SH-SY5Y (cell line): Measurements from ENCODE around the gene COL1A1.

Experiments
- GATA2 ChIP-seq: IDR thresholded peaks from 2 replicates; pipeline ENCODE4 v1.6.1; 2011; ENCODE audit warnings: mild to moderate bottlenecking, low read depth, low read length
- GATA3 ChIP-seq: IDR thresholded peaks from 2 replicates; pipeline ENCODE4 v1.6.1; 2011; ENCODE audit warnings: low read depth, mild to moderate bottlenecking, low read length, moderate library complexity

The COL1A1 gene

DNA sequence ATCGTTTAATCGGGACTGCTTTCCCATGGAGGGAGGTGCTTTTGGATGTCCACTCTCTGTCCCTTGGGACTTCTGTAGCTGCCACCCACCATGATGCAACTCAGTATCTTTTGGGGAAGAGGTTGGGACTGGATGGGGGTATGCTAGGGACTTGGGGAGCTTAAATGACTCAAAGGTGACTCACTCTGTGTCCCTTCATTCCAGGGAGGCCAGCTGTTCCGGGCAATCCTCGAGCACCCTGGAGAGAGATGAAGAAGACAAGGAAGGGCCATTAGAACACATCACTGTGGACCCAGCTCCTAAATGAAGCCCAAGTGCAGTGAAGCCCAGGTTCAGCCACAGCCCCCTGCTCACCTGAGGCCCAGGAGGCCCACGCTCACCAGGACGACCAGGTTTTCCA lies 4.6 kb downstream of the COL1A1 start:
- TF ChIP-seq GATA3 (no peak), GATA2 (no peak)

DNA sequence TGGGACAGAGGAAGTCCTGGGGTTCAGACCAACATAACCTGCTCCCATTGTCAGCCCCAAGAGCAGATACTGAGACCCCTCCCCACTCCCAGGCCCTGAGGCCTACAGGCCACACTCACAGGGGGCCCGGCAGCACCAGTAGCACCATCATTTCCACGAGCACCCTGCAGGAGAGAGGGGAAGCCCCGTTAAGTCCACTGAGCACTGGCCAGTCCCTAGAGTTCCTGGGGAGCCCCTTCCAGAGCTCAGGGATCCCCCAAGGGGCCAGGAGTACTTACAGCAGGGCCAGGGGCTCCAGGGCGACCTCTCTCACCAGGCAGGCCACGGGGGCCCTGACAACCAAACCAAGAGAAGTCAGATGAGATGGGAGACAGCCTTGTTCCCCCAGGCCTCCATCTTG lies 5.4 kb downstream of the COL1A1 start:
- TF ChIP-seq GATA3 (no peak), GATA2 (no peak)

DNA sequence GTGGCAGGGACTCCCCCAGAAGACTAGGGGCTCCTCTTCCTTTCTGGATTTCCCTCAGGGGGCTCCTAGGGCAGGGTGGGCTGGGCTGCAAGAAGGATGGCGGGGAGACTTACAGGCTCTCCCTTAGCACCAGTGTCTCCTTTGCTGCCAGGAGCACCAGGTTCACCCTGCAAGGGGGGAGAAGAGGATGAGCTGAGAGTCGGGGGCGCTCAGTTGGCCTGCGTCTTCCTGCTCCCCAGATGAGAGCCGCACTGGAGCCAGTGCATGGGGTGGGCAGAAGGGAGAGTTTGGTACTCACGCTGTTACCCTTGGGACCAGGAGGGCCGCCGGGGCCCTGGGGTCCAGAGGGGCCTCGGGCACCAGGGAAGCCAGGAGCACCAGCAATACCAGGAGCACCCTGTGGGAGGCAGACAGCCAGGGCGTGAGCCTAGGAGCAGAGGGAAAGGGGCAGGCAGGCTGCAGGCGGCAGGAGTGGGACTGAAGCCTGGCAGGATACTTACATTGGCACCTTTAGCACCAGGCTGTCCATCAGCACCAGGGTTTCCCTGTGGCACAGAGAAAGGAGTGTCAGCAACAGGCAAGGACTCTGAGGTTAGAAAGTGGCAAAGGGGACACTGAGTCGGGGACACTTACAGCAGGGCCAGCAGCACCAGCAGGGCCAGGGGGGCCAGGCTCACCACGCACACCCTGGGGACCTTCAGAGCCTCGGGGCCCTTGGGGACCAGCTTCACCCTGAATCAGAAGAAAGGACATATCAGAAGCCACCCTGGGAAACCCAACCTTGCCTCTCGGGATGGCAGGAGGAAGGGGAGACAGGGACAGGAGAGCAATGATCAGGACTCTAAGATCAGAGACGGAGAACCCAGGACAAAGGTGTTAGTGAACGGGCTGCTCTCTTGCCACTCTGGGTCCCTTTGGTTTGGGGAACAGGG lies 6.2 kb downstream of the COL1A1 start:
- TF ChIP-seq GATA3 (no peak), GATA2 (no peak)

DNA sequence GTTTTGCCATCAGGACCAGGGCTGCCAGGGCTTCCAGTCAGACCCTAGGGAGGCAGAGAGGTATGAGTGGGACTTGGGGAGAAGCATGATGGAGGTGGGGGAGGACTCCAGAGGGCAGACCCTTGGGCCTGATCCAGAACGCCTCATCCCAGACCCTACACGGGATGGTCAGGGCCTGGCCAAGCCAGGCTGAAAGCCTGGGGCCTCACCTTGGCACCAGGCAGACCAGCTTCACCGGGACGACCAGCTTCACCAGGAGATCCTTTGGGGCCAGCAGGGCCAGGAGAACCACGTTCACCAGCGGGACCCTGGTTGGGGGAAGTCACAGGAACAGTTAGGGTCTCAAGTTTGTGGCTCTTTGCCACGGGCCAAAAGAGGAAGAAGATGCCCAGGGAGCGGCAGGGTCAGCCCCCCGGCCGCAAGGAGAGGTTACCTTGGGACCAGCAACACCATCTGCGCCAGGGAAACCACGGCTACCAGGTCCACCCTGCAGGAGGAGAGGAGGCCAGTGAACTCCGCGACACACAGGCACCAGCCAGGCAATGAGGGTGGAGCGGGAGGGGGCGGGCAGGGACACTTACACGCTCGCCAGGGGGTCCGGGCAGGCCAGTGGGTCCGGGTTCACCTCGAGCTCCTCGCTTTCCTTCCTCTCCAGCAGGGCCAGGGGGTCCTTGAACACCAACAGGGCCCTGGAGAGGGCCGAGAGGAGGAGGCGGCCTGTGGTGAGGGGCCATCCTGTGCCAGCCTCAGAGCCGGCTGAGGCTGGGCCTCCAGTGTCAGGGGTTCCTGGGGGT lies 7.1 kb downstream of the COL1A1 start:
- TF ChIP-seq GATA3 (no peak), GATA2 (no peak)

DNA sequence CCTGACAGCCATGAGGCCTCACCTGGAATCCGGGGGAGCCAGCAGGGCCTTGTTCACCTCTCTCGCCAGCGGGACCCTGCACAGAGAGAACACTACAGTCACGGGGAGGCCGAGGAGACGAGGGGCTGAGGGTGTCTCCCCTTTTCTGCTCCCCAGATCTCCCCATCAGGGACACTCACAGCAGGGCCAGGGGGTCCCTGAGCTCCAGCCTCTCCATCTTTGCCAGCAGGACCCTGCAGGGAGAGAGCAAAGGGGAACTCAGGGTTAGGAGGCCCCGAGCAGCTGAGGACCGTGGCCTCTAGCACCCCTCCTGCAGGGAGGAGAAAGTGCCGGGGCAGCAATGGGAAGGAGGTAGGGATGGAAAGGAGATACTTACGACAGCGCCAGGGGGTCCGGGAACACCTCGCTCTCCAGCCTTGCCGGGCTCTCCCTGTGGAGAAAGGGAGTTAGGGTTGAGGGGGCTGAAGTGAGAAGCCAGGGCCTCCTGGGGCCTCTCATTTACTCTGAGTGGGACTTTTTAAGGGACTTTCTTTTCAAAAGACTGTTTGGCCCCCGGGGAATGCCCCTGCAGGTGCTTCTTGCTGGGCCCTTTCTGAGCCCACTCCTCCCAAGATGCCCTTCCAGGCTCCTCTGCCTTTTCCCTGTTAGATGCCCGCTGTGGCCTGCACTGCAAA lies 8.7 kb downstream of the COL1A1 start:
- no peak for TF ChIP-seq GATA2
- TF ChIP-seq GATA3 = no peak

DNA sequence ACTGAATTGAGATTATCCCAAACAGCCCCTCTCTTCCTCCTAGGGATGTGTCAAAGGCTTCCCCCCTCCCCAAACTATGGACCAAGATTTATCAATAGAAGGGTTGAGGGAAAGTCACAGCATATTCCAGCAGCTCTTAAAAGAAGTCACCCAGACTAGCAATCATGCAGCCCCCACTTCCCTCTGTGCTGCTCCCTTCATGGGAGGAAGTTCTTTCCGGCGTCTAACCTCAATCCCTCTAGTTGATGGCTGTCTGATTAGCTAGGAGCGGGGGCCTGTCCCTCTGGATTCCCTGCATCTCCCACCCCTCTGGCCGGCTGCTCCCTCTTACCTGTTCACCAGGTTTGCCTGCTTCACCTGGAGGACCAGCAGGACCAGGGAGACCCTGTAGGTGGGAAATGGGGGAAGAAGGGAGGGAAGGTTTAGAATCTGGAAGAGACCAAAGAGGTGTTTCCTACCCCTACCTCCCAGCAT lies 9.2 kb downstream of the COL1A1 start:
- no peak for TF ChIP-seq GATA3
- no peak for TF ChIP-seq GATA2

DNA sequence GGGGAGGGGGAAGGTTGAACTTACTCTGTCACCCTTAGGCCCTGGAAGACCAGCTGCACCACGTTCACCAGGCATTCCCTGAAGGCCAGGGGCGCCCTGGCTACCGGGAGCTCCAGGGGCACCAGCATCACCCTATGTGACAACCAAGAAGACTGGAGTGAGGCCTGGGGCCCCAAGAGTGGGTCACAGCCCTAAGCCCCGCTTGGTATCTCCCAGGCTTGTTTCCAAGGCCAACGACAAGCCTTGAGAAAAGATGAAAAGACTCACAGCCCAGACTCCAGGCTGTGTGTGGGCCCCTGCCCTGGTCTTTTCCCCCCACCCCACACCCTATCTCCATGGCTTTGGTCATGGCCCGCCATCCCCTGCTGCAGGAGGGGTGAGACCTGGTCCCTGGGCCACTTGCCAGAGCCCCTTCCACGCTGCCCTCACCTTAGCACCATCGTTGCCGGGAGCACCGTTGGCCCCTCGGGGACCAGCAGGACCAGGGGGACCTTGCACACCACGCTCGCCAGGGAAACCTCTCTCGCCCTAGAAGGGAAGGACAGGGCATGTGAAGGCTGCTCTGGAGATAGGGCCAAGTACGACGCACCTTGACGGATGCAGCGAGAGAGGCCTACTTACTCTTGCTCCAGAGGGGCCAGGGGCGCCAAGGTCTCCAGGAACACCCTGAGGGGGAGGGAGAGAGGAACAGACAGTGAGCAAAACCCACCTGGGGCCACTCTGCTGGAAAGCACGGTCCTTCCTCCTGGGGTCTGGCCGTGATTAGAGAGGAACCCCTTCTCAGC lies 9.9 kb downstream of the COL1A1 start:
- TF ChIP-seq GATA2 = no peak
- TF ChIP-seq GATA3 = no peak

DNA sequence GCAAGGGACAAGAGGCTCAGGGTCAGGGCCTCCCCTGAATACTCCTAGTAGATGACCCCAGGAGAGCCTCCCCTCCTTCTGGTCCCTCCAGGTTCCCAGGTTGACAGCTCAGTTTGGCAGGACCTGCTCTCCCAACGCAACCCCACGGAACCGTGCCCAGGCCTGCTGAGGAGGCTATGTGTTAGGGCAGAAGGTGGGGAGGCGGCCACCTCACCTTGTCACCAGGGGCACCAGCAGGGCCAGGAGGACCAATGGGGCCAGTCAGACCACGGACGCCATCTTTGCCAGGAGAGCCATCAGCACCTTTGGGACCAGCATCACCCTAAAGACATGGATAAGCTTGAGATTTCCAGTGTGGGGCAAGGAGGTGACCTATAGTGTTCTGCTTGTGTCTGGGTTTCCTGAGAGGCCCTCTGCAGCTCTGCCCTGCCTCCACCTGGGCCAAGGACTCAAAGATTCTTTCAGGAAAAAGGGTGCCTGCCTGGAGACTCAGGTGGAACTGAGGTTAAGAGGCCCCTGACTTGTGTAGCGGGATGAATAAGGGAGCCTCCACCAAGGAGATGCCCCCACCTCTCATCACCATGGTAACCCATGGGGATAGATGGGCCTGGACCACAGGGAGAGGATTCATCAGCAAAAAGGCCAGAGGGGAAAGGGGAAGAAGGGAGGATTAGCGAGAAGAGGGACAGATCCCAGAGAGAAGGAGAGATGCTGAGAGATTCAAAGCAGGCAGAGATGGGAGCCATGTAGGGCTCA lies 10.7 kb downstream of the COL1A1 start:
- TF ChIP-seq GATA3 (no peak), GATA2 (no peak)

DNA sequence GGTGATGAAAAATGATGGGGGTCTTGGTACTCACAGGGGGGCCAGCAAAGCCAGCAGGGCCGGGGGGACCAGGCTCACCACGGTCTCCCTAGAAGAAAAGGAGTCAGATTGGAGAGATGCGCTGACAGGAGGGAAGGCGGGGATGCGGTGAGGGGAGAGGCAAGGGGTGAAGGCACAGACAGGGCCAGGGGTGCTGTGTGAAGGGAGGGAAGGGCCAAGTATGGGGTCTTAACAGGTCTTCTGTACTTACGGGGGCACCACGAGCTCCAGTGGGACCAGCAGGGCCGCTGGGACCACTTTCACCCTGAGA lies 11.2 kb downstream of the COL1A1 start:
- TF ChIP-seq GATA2 (no peak), GATA3 (no peak)

DNA sequence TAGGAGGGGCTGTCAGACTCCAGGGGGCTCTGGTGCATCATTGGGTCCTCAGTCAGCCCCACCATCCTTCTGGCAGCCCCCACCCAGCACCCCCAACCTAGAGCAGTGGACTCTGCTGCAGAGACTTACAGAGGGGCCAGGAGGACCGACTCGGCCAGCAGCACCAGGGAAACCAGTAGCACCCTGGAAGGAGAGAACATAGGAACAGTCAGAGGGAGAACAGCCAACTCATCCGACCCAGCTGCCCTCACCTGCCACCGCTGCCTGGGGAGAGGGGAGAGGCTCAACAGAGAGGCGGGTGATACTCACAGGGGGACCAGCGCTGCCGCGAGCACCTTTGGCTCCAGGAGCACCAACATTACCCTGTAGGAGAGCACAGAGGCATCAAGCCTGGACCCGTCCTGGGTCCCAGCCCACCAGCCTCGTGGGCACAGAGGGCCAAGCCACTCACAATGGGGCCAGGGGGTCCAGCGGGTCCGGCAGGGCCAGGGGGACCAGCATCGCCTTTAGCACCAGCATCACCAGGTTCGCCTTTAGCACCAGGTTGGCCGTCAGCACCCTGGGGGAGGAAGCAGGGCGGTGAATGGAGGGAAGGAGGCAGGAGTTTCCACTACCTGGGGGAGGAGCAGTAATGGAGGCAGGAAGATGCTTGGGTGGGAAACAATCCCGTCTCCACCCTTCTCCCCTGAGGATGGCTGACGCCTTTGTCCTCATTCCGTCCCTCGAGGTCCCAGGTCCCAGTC lies 11.7 kb downstream of the COL1A1 start:
- TF ChIP-seq GATA2 (no peak), GATA3 (no peak)

DNA sequence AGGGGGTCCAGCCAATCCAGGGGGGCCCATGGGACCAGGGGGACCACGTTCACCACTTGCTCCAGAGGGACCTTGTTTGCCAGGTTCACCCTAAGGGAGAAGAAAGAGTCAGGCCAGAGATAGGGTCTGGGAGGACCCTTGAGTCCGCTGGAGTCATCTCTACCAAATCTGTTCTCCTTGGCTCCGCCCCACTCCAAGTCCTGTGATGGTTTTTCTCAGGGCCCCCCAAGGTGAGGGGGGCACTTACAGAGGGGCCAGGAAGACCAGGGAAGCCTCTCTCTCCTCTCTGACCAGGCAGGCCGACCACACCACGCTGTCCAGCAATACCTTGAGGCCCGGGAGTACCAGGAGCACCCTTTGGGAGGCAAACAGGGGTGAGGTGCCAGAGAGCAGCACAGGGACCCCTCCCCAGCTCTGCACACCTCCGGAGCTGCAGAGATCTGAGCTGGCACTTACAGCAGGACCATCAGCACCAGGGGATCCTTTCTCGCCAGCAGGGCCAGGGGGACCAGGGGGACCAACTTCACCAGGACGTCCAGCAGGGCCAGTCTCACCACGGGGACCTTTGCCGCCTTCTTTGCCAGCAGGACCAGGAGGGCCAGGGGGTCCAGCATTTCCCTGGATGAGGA lies 12.4 kb downstream of the COL1A1 start:
- TF ChIP-seq GATA2 (no peak), GATA3 (no peak)

DNA sequence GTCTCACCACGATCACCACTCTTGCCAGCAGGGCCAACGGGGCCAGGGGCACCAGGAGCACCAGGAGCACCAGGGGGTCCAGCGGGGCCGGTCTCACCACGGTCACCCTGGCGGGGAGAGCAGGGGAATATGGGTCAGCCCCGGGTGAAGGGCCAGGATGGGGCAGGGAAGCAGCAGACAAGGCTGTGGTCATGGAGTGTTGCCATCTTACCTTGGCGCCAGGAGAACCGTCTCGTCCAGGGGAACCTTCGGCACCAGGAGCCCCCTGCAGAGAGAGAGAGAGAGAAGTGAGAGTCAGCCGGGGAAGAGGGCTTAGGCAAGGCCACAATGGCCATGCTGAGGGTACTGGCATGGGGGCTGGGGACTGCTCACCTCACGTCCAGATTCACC lies 12.9 kb downstream of the COL1A1 start:
- TF ChIP-seq GATA2 (no peak), GATA3 (no peak)
